CD8-positive, alpha-beta memory T cell (primary cell): ENCODE results near the gene TRIM72. TPM values are rescaled to one million over a fixed set of nuclear protein-coding genes. Genes with fewer than 3 reads are reported as not detected.
"Not testable (repeated sequence)": the region's sequence is repeated elsewhere in the genome, so short reads cannot be mapped to it uniquely, and the experiment has no call there.

Experiments used
- CTCF ChIA-PET: fragments of 350-600 bp; sonication (Branson Sonifier 250); formaldehyde crosslinking; loops from one replicate; lab custom pipeline; 2021; ENCODE audit warnings: antibody characterized with exemption; lab: Charles Lee
- POLR2A ChIA-PET: fragments of 350-600 bp; sonication (Branson Sonifier 250); formaldehyde crosslinking; loops from one replicate; lab custom pipeline; 2021; ENCODE audit warnings: antibody characterized with exemption; lab: Charles Lee
- DNase-seq, 5 donors: peaks; one replicate each; pipeline versions ENCODE4 v3.0.0 to v3.0.0-alpha.2; 2020 to 2022; ENCODE audit warnings: mixed read lengths in 1 of 5
- H3K27ac ChIP-seq: one replicate; pipeline ENCODE4 v1.7.0; 2013; ENCODE audit warnings: low read depth, mild to moderate bottlenecking, low read length, moderate library complexity
- H3K27me3 ChIP-seq: 2 replicates; pipeline ENCODE4 v1.7.0; 2013; ENCODE audit warnings: low read length, mild to moderate bottlenecking; ENCODE audit not compliant: insufficient read depth, poor library complexity, severe bottlenecking
- H3K36me3 ChIP-seq: 2 replicates; pipeline ENCODE4 v1.7.0; 2013; ENCODE audit warnings: mild to moderate bottlenecking, low read length, moderate library complexity; ENCODE audit not compliant: insufficient read depth
- H3K4me1 ChIP-seq: 2 replicates; pipeline ENCODE4 v1.7.0; 2013; ENCODE audit warnings: mild to moderate bottlenecking, low read length, moderate library complexity; ENCODE audit not compliant: insufficient read depth
- H3K4me3 ChIP-seq: 2 replicates; pipeline ENCODE4 v1.7.0; 2013; ENCODE audit warnings: mild to moderate bottlenecking, low read length
- H3K9me3 ChIP-seq: 2 replicates; pipeline ENCODE4 v1.7.0; 2013; ENCODE audit warnings: mild to moderate bottlenecking, low read length
- H3K27ac Mint-ChIP-seq, 8 donors: one replicate each; pipeline ENCODE4 v1.8.0; 2020 to 2021; ENCODE audit warnings: mixed read lengths in 8 of 8, mild to moderate bottlenecking in 6 of 8, inconsistent platforms in 3 of 8, moderate library complexity in 3 of 8
- H3K27me3 Mint-ChIP-seq, 2 donors: one replicate each; pipeline ENCODE4 v1.8.0; 2020 to 2021; ENCODE audit warnings: mixed read lengths in 2 of 2, mild to moderate bottlenecking in 1 of 2, moderate library complexity in 1 of 2
- H3K36me3 Mint-ChIP-seq, 3 donors: one replicate each; pipeline ENCODE4 v1.8.0; 2020 to 2021; ENCODE audit warnings: mixed read lengths in 3 of 3, inconsistent platforms in 1 of 3, mild to moderate bottlenecking in 1 of 3
- H3K4me1 Mint-ChIP-seq, 3 donors: one replicate each; pipeline ENCODE4 v1.8.0; 2020 to 2021; ENCODE audit warnings: mixed read lengths in 3 of 3, inconsistent platforms in 1 of 3, mild to moderate bottlenecking in 1 of 3
- H3K4me3 Mint-ChIP-seq, 7 donors: one replicate each; pipeline ENCODE4 v1.8.0; 2020 to 2021; ENCODE audit warnings: mixed read lengths in 7 of 7, mild to moderate bottlenecking in 6 of 7, moderate library complexity in 4 of 7, inconsistent platforms in 2 of 7
- H3K9me3 Mint-ChIP-seq, 5 donors: one replicate each; pipeline ENCODE4 v1.8.0; 2020 to 2022; ENCODE audit warnings: mixed read lengths in 5 of 5, mild to moderate bottlenecking in 3 of 5, moderate library complexity in 2 of 5, inconsistent platforms in 1 of 5
- polyA plus RNA-seq: library from polyadenylated mRNA; unstranded; fragments of 300-500 nt; fragmentation: Illumina TruSeq; gene quantifications from one replicate; pipeline ENCODE4 v1.2.3, GENCODE V29; 2021
- total RNA-seq, 2 experiments: library from RNA; stranded (reverse); gene quantifications; one replicate each; pipeline ENCODE4 v1.2.3, GENCODE V29; 2021

The TRIM72 gene
- total and polyA plus RNA-seq, 3 experiments from 2014 or later: not detected

DNA sequence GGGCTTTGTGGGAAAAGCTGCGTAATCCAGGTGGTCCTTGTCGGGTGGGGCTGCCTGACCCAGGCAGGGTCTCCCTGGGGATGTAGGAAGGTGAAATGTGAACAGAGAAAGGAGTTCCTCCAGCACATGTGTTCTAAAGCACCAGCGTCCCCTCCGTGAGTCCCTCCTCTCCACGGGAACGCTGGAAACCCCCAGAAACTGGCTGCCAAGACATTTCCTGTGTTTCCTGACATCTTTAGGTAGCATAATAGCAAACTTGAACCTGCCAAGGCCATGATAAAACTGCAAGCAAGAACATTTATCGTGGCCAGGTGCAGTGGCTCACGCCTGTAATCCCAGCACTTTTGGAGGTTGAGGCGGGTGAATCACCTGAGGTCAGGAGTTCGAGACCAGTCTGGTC, 15.6 kb downstream of the TRIM72 start:
- H3K27me3 ChIP-seq: no peaks in the 10 kb centered on the region
- no peaks in the 10 kb centered on the region for H3K36me3 ChIP-seq
- H3K27ac ChIP-seq: peak overlapping the region; percentile 54
- CTCF ChIA-PET: no interaction called here
- no peak for DNase-seq
- POLR2A ChIA-PET: no interaction called here
- Mint-ChIP-seq H3K27me3 (peaks cover 0 to 6% of the 10 kb centered on the region in 2 donors), H3K36me3 (no peaks in the 10 kb centered on the region), H3K27ac (no peak overlapping the region), H3K9me3 (peaks cover 0 to 2% (median 0%) of the 10 kb centered on the region in 5 donors), H3K4me1 (no peaks in the 10 kb centered on the region), H3K4me3 (no peak overlapping the region)
- H3K9me3 ChIP-seq: no peaks in the 10 kb centered on the region
- H3K4me1 ChIP-seq: no peaks in the 10 kb centered on the region
- H3K4me3 ChIP-seq: no peak overlapping the region

DNA sequence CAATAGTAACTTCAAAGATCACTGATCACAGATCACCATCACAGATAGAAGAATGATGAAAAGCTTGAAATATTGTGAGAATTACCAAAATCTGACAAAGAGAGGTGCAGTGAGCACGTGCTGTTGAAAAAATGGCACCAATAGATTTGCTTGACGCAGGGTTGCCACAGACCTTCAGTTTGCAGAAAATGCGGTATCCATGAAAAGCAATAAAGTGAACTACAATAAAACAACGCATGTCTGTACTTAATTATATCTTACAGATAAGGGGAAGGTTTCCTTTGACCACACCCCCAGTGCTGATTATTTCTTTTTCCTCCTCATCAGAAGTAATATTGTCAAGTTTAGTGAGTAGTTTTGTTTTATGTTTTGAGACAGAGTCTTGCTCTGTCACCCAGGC, 24.1 kb downstream of the TRIM72 start:
- Mint-ChIP-seq H3K4me3 (no peak overlapping the region), H3K27me3 (no peaks in the 10 kb centered on the region), H3K9me3 (peaks cover 0 to 3% (median 0%) of the 10 kb centered on the region in 5 donors), H3K27ac (peak overlapping the region in 1 of 8 donors; percentile 54), H3K36me3 (no peaks in the 10 kb centered on the region), H3K4me1 (peaks cover 0 to 3% (median 0%) of the 10 kb centered on the region in 3 donors)
- ChIA-PET CTCF (no interaction called here), POLR2A (no interaction called here)
- H3K27me3 ChIP-seq: no peaks in the 10 kb centered on the region
- DNase-seq: no peak
- H3K36me3 ChIP-seq: no peaks in the 10 kb centered on the region
- no peak overlapping the region for H3K4me3 ChIP-seq
- no peak overlapping the region for H3K27ac ChIP-seq
- H3K4me1 ChIP-seq: no peaks in the 10 kb centered on the region
- H3K9me3 ChIP-seq: no peaks in the 10 kb centered on the region

DNA sequence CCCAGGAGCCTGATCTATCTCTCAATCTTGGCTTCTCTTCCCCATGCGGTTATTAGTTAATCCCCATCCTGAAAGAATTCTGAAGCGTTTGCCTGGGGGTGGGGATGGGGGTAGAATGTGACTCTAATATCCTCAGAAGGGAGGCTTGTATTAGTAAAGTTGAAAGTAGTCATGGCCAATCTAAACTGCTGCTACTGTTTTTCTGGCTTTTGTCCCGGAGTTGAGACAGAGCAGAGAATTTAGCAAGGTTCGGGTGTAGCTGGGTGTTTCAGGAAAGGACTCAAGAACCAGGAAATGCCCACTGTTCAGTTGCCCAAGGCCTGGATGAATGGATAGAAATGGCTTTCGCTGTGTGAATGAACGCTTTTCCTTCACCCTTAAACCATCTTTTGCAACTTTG, 28.3 kb downstream of the TRIM72 start:
- H3K9me3 Mint-ChIP-seq: no peaks in the 10 kb centered on the region
- Histone ChIP-seq H3K27me3 (no peaks in the 10 kb centered on the region), H3K4me3 (no peak overlapping the region), H3K4me1 (no peaks in the 10 kb centered on the region), H3K36me3 (no peaks in the 10 kb centered on the region), H3K27ac (no peak overlapping the region), H3K9me3 (no peaks in the 10 kb centered on the region)
- H3K4me3 Mint-ChIP-seq: no peak overlapping the region
- H3K27me3 Mint-ChIP-seq: peaks cover 0 to 4% of the 10 kb centered on the region in 2 donors
- no peaks in the 10 kb centered on the region for H3K4me1 Mint-ChIP-seq
- H3K36me3 Mint-ChIP-seq: no peaks in the 10 kb centered on the region
- ChIA-PET POLR2A (interaction anchor here (0.6 kb wide), 1 partner anchor 15 kb away, joined by 4 read pairs; no protein-coding TSS in a partner anchor), CTCF (no interaction called here)
- H3K27ac Mint-ChIP-seq: no peak overlapping the region
- no peak for DNase-seq

DNA sequence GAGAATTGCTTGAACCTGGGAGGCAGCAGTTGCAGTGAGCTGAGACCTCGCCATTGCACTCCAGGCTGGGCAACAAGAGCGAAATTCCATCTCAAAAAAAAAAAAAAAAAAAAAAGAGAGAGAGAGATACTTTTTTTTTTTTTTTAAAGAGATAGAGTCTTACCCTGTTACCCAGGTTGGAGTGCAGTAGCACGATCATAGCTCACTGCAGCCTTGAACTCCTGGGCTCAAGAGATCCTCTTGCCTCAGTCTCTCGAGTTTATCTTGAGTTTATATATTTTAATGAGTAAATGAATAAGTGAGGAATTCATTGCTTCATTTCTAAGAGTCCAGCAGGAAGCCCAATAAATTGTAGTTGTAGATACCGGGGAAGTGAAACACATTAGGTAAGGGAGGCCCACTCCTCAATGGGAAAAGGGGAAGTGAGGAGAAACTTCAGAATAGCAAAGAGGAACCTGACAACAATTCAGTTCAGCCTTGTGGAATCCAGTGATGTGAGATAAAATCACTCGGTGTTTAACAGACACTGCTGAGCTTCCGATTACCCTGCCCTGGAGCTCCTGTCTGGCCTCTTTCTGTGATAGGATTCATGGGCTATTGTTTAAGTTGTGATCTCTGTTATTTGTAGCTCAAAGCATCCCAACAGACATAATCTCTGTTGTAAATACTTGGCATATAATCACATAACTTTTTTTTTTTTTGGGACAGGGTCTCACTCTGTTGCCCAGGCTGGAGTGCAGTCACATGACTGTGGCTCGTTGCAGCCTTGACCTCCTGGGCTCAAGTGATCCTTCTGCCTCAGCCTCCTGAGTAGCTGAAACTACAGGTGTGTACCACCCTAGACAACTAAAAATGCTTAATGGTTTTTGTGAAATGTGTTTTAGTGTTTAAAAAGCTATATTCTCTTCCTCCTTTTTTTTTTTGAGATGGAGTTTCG, 30.1 kb downstream of the TRIM72 start:
- CTCF ChIA-PET: no interaction called here
- H3K4me3 Mint-ChIP-seq: no peak overlapping the region
- no peaks in the 10 kb centered on the region for H3K4me1 Mint-ChIP-seq
- H3K36me3 ChIP-seq: no peaks in the 10 kb centered on the region
- no peak overlapping the region for H3K27ac Mint-ChIP-seq
- H3K4me3 ChIP-seq: no peak overlapping the region
- H3K9me3 Mint-ChIP-seq: no peaks in the 10 kb centered on the region
- H3K27me3 ChIP-seq: no peaks in the 10 kb centered on the region
- H3K27ac ChIP-seq: no peak overlapping the region
- no peaks in the 10 kb centered on the region for H3K36me3 Mint-ChIP-seq
- POLR2A ChIA-PET: interaction anchor here (0.6 kb wide), 1 partner anchor 64 kb away, joined by 3 read pairs; no protein-coding TSS in a partner anchor
- DNase-seq: no peak
- peaks cover 0 to 4% of the 10 kb centered on the region in 2 donors for H3K27me3 Mint-ChIP-seq
- no peaks in the 10 kb centered on the region for H3K9me3 ChIP-seq
- no peaks in the 10 kb centered on the region for H3K4me1 ChIP-seq

DNA sequence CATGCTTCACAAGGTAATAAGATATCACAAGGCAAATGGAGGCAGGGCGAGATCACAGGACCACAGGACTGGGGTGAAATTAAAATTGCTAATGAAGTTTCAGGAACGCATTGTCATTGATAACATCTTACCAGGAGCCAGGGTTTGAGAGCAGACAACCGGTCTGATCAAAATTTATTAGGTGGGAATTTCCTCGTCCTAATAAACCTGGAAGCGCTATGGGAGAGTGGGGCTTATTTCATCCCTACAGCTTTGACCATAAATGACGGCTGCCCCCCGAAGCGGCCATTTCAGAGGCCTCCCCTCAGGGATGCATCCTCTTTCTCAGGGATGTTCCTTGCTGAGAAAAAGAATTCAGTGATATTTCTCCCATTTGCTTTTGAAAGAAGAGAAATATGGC, 31.7 kb downstream of the TRIM72 start:
- DNase-seq, H3K4me1 ChIP-seq, H3K27ac ChIP-seq, H3K36me3 Mint-ChIP-seq, H3K27ac Mint-ChIP-seq, H3K36me3 ChIP-seq, H3K9me3 Mint-ChIP-seq, H3K27me3 Mint-ChIP-seq, H3K4me3 ChIP-seq, CTCF ChIA-PET, H3K9me3 ChIP-seq, H3K4me3 Mint-ChIP-seq, H3K4me1 Mint-ChIP-seq, H3K27me3 ChIP-seq, POLR2A ChIA-PET: not testable (repeated sequence)

DNA sequence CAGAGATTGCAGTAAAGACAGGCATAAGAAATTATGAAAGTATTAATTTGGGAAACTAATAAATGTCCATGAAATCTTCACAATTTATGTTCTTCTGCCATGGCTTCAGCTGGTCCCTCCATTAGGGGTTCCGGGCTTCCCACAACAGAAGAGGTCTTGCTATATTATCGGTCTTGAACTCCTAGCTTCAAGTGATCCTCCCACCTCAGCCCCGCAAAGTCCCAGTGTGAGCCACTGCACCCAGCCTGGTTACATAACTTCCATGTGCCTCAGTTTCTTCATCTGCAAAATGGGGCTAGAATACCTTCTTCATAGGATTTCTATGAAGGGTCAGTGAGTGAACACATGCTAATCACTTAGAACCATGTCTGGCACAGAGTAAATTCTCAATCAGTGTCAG, 32.4 kb downstream of the TRIM72 start:
- Histone ChIP-seq H3K27ac (no peak overlapping the region), H3K36me3 (no peaks in the 10 kb centered on the region), H3K4me1 (peaks cover 6% of the 10 kb centered on the region), H3K27me3 (no peaks in the 10 kb centered on the region), H3K9me3 (no peaks in the 10 kb centered on the region), H3K4me3 (no peak overlapping the region)
- CTCF ChIA-PET: no interaction called here
- Mint-ChIP-seq H3K9me3 (peaks cover 0 to 2% (median 0%) of the 10 kb centered on the region in 5 donors), H3K4me3 (no peak overlapping the region), H3K27ac (no peak overlapping the region), H3K4me1 (peaks cover 0 to 4% (median 1%) of the 10 kb centered on the region in 3 donors), H3K27me3 (peaks cover 0 to 6% of the 10 kb centered on the region in 2 donors), H3K36me3 (no peaks in the 10 kb centered on the region)
- DNase-seq: no peak
- POLR2A ChIA-PET: no interaction called here

DNA sequence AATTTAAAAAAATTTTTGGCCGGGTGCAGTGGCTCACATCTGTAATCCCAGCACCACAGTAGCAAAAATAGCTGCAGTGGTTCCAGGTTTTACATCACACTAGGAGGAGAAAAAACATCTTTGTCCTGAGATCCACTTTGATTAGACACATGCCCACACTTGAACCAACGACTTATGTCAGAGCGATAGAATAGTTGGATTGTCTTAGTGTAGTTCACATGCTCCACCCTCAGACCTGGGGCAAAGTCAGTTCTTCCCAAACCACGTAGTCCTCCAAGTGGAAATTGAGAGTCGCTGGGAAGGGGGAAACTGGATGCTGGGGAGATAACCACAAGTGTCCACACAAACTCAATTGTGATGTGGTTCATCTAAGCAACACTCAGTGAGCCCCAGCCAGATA, 34.4 kb downstream of the TRIM72 start:
- Histone ChIP-seq H3K27me3 (no peaks in the 10 kb centered on the region), H3K4me3 (no peak overlapping the region), H3K27ac (no peak overlapping the region), H3K36me3 (no peaks in the 10 kb centered on the region), H3K9me3 (no peaks in the 10 kb centered on the region), H3K4me1 (peaks cover 8% of the 10 kb centered on the region)
- POLR2A ChIA-PET: no interaction called here
- CTCF ChIA-PET: interaction anchor here (1.6 kb wide), 1 partner anchor 134 kb away, joined by 4 read pairs; no protein-coding TSS in a partner anchor
- Mint-ChIP-seq H3K4me1 (peaks cover 0 to 9% (median 2%) of the 10 kb centered on the region in 3 donors), H3K4me3 (no peak overlapping the region), H3K27ac (no peak overlapping the region), H3K36me3 (no peaks in the 10 kb centered on the region), H3K27me3 (peaks cover 0 to 6% of the 10 kb centered on the region in 2 donors), H3K9me3 (peaks cover 0 to 2% (median 0%) of the 10 kb centered on the region in 5 donors)
- no peak for DNase-seq

DNA sequence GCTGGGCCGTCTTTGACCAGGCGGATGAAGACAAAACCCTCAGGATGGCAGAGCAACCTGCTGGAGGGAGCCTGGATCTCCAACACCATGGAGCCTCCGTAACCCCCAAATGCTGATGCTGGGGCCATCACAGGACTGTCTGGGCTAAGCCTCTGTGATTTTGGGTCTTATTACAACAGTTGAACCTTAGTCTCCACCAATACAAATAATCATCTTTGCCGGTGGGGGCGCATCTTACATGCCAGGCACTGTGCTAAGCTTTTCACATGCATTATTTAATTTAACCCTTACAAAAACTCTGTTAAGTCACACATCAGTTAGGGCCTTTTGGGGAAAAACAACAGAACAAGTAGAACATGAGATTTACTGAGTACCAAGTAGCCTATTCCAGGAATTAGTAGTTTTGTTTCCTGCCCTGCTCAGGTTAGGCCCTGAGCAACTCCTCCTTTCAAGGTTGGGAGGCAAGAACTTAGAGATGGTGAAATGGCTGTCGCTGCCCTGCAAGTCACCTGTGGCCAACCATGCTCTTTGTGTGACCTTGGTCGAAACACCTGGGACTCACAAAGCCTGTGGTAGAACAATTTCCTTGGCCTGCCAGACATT, 37.0 kb downstream of the TRIM72 start:
- peaks cover 8% of the 10 kb centered on the region for H3K4me1 ChIP-seq
- Mint-ChIP-seq H3K27ac (no peak overlapping the region), H3K4me3 (no peak overlapping the region), H3K36me3 (no peaks in the 10 kb centered on the region), H3K4me1 (peaks cover 10 to 16% (median 11%) of the 10 kb centered on the region in 3 donors), H3K27me3 (peaks cover 0 to 4% of the 10 kb centered on the region in 2 donors), H3K9me3 (peaks cover 0 to 2% (median 0%) of the 10 kb centered on the region in 5 donors)
- H3K36me3 ChIP-seq: no peaks in the 10 kb centered on the region
- H3K27ac ChIP-seq: no peak overlapping the region
- no peak overlapping the region for H3K4me3 ChIP-seq
- ChIA-PET CTCF (no interaction called here), POLR2A (no interaction called here)
- H3K27me3 ChIP-seq: no peaks in the 10 kb centered on the region
- DNase-seq: no peak
- no peaks in the 10 kb centered on the region for H3K9me3 ChIP-seq
